ENCODE data around the gene RILPL2.
"Not testable (repeated sequence)": the region's sequence is repeated elsewhere in the genome, so short reads cannot be mapped to it uniquely, and the experiment has no call there.

The RILPL2 gene

GRCh38 chr12:123449856-123450255 lies 13.4 kb upstream of the RILPL2 start:
- no peak for DNase-seq (ENCODE audit: low read depth)

DNA sequence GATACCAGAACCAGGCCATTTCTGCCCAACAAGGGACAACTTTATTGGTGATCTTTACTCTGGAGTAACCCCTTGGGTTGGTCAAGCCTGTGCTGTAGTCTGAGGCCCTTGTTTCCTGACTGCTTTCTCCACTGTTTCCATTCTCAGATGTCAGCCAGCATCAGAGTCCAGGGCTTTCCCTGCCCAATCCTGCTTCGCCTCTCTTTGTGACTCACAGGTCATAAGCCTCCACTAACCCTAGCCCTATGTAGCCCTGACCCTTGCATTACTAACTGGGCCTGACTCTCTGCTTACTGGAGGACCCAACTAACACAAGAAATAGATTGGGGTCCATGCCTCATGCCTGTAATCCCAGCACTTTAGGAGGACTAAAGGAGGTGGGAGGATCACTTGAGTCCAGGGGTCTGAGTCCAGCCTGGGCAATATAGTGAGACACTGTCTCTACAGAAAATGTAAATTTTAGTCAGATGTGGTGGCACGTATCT lies 12.8 kb upstream of the RILPL2 start:
- DNase-seq (ENCODE audit: low read depth), result no peak

DNA sequence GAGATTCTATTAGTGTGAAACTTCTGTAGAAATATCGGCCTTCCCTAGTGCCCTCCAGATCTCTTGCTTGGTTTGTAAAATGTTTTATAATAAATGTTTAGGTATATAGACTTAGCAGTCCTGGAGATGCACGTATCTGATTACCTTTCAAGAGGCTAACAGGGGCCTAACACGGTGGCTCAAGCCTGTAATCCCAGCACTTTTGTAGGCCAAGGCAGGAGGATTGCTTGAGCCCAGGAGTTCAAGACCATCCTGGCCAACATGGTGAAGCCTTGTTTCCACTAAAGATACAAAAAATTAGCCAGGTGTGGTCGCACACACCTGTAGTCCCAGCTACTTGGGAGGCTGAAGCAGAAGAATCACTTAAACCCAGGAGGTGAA lies 9.8 kb upstream of the RILPL2 start:
- no peak for DNase-seq (ENCODE audit: low read depth)

- no peak for DNase-seq (ENCODE audit: low read depth)
Observed at GRCh38 chr12:123445388-123446332, 9.2 kb upstream of the RILPL2 start.

- DNase-seq (ENCODE audit: low read depth), result no peak
Observed at GRCh38 chr12:123444092-123445026, 7.9 kb upstream of the RILPL2 start.

- no peak for DNase-seq (ENCODE audit: low read depth)
Observed at GRCh38 chr12:123442774-123443173, 6.3 kb upstream of the RILPL2 start.

DNA sequence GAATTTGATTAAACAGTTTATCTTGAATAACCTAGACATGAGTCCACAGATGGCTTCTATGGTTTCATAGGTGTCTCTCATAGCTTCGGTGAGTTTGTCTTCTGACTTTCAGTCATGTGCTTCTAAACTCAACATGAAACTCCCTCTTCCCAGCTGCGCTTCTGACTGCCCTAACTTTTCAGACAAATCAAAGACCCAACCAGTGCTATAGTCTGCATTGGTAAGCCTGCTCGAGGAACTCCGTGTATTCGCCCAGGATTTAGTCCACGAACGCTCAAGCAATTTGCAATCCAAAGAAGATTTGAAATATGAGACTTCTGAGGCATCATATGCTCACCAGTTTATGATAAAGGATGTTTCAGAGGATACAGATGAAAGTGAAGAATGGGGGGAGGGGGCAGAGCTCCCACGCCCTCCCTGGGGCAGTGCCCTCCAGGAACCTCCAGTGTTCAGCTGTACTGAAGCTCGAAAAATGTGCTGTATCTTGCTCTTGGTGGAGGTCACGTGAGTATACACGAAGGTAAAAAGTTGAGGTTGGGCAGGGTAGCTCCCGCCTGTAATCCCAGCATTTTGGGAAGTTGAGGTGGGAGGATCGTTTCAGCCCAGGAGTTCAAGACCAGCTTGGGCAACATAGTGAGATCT lies 5.2 kb upstream of the RILPL2 start:
- no peak for DNase-seq (ENCODE audit: low read depth)

GRCh38 chr12:123435636-123436016 lies 858 bp downstream of the RILPL2 start:
- no peak for DNase-seq (ENCODE audit: low read depth)

DNA sequence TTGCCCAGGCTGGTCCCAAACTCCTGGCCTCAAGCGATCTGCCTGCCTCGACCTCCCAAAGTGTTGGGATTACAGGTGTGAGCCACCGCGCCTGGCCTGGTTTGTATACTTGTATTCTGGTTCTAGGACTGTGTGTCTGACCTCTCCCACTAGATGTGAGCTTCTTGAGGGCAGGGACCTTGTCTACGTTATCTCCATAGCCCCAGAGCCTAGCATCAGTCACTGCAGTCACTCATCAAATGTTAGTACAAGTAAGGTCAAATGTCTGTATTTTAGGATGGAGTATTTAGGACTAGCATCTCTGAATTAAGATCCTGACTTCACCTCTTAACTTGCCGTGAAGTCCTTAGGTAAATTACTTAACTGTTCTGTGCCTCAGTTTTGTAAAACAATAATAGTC lies 2.9 kb downstream of the RILPL2 start:
- no peak for DNase-seq (ENCODE audit: low read depth)

GRCh38 chr12:123431951-123432817 lies 4.3 kb downstream of the RILPL2 start:
- not testable (repeated sequence) for DNase-seq (ENCODE audit: low read depth)

- not testable (repeated sequence) for DNase-seq (ENCODE audit: low read depth)
Observed at GRCh38 chr12:123429101-123429500, 7.4 kb downstream of the RILPL2 start.

- no peak for DNase-seq (ENCODE audit: low read depth)
Observed at GRCh38 chr12:123428591-123428990, 7.9 kb downstream of the RILPL2 start.

DNA sequence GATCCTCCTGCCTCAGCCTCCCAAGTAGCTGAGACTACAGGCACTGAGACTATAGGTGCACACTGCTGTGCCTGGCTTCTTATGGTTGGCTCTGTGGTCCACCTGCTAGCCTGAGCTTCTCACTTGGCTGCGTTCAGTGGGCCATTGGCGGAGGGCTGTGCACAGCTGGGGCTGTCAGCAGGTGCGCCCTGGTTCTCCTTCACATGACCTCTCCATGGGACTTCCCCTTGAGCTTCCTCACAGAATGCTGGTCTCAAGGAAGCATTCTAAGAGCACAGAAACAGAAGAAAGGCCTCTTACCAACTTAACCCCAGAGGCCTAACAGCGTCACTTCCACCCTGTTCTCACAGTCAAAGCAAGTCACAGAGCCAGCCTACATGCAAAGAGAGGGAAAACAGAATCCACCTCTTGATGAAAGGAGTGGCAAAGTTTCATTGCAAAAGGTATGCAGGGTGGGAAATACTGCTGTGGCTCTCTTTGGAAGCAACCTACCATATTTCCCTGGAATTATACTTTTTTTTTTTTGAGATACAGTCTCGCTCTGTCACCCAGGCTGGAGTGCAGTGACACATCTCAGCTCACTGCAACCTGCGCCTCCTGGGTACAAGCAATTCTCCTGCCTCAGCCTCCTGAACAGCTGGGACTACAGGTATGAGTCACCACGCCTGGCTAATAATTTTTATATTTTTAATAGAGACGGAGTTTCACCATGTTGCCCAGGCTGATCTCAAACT lies 9.3 kb downstream of the RILPL2 start:
- no peak for DNase-seq (ENCODE audit: low read depth)

DNA sequence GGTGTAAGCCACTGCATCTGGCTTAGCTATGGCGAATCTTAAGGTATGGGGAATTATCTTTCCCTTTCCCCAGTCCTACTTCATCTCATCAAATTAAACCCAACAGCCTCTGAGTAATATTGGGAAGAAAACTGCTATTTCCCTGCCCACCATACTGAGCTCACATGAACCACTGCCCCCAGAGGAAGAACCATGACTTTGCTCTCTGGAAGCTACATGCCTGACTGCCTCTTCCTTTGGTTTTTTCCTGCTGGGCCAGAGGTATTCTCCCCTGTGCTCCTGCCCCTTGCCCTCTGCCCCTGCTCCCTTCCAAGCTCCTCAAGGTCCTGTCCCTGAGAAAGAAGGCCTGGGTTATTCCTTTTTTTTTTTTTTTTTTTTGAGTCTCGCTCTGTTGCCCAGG lies 15.2 kb downstream of the RILPL2 start:
- DNase-seq (ENCODE audit: low read depth), result no peak

GRCh38 chr12:123410041-123410412 lies 26.5 kb downstream of the RILPL2 start:
- no peak for DNase-seq (ENCODE audit: low read depth)

GRCh38 chr12:123409284-123410040 lies 27.0 kb downstream of the RILPL2 start:
- DNase-seq (ENCODE audit: low read depth), result not testable (repeated sequence)

GRCh38 chr12:123408619-123409018 lies 27.9 kb downstream of the RILPL2 start:
- not testable (repeated sequence) for DNase-seq (ENCODE audit: low read depth)

DNA sequence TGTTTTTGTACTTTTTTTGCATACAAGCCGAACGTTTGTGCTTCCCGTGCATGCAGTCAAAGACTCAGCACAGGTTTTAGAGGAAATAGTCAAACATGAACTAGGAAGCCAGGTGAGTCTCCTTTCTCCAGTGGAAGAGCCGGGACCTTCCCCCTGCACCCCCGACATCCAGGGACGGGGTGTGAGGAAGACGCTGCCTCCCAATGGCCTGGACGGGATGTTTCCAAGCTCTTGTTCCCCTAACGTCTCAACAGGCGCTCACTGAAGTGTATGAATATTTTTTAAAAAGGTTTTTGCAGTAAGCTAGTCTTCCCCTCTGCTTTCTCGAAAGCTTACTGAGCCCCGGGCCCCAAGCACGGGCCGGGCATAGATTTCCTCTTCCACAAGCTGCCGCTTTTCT lies 28.6 kb downstream of the RILPL2 start:
- DNase-seq (ENCODE audit: low read depth), result not testable (repeated sequence)

- DNase-seq (ENCODE audit: low read depth), result not testable (repeated sequence)
Observed at GRCh38 chr12:123407269-123407668, 29.2 kb downstream of the RILPL2 start.

DNA sequence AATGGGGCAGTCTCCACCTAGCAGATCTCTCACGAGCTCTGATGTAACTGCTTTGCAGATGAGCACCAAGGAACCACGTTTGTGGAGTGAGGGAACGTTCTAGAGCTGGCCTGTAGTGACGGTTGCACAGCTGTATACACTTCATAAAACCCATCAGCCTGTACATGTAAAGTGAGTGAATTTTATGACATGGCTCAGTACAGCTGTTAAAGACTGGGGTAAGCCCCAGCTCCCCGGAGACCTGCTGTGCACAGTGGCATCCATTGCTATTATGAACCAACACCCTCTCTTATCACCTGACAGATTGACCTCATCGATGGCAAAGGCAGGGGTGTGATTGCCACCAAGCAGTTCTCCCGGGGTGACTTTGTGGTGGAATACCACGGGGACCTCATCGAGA lies 31.9 kb downstream of the RILPL2 start:
- no peak for DNase-seq (ENCODE audit: low read depth)
